Fibroblast of lung (primary cell): ENCODE data around the gene RFNG. TPM values are rescaled to one million over a fixed set of nuclear protein-coding genes. Genes with fewer than 3 reads are reported as not detected.

Experiments used
- DNase-seq, 2 donors: peaks; one replicate each; pipeline versions ENCODE4 v3.0.0 to v3.0.0-alpha.2; 2010; ENCODE audit warnings: low read depth in 2 of 2
- H2AFZ ChIP-seq: 2 replicates; pipeline ENCODE4 v1.5.1; 2012; ENCODE audit warnings: low read length, control low read depth, inconsistent platforms
- H3K27ac ChIP-seq: 2 replicates; pipeline ENCODE4 v1.5.1; 2011; ENCODE audit warnings: low read length, control low read depth; ENCODE audit not compliant: insufficient read depth
- H3K27me3 ChIP-seq: 2 replicates; pipeline ENCODE4 v1.5.1; 2011; ENCODE audit warnings: mild to moderate bottlenecking, low read length; ENCODE audit not compliant: control insufficient read depth, insufficient read depth
- H3K36me3 ChIP-seq: 2 replicates; pipeline ENCODE4 v1.5.1; 2011; ENCODE audit warnings: low read length; ENCODE audit not compliant: control insufficient read depth, insufficient read depth
- H3K4me1 ChIP-seq: 2 replicates; pipeline ENCODE4 v1.5.1; 2011; ENCODE audit warnings: low read length; ENCODE audit not compliant: control insufficient read depth, insufficient read depth; ENCODE audit errors: extremely low read depth
- H3K4me2 ChIP-seq: 2 replicates; pipeline ENCODE4 v1.5.1; 2011; ENCODE audit warnings: low read length, control low read depth; ENCODE audit not compliant: insufficient read depth; ENCODE audit errors: extremely low read depth
- H3K4me3 ChIP-seq, 4 experiments: fragments of 200-600 bp in 1 of 4; sonication (generic) in 1 of 4; replicated peaks in 1 of 4; 2 replicates each; pipeline ENCODE4 v1.5.1; 2011 to 2016; ENCODE audit warnings: low read length in 4 of 4, low read depth in 3 of 4, mild to moderate bottlenecking in 3 of 4, control low read depth in 2 of 4, inconsistent platforms in 1 of 4, mixed read lengths in 1 of 4; ENCODE audit not compliant: insufficient read depth in 1 of 4; ENCODE audit errors: control extremely low read depth in 1 of 4
- H3K79me2 ChIP-seq: 2 replicates; pipeline ENCODE4 v1.5.1; 2012; ENCODE audit warnings: mild to moderate bottlenecking, low read length, inconsistent platforms; ENCODE audit not compliant: control insufficient read depth, insufficient read depth
- H3K9ac ChIP-seq: 2 replicates; pipeline ENCODE4 v1.5.1; 2011; ENCODE audit warnings: mild to moderate bottlenecking, low read length, control low read depth; ENCODE audit not compliant: insufficient read depth
- H3K9me3 ChIP-seq: 2 replicates; pipeline ENCODE4 v1.5.1; 2012; ENCODE audit warnings: low read depth, low read length; ENCODE audit not compliant: control insufficient read depth, insufficient read depth
- H4K20me1 ChIP-seq: 2 replicates; pipeline ENCODE4 v1.5.1; 2011; ENCODE audit warnings: low read length; ENCODE audit not compliant: control insufficient read depth, insufficient read depth; ENCODE audit errors: extremely low read depth
- CTCF ChIP-seq, 2 donors: IDR thresholded peaks in 1 of 2; conservative IDR thresholded peaks in 1 of 2; 1 replicate in 1 of 2; 2 replicates in 1 of 2; pipeline ENCODE4 v1.5.1; 2011 to 2012; ENCODE audit warnings: low read length in 2 of 2, control low read depth in 1 of 2, inconsistent platforms in 1 of 2, low read depth in 1 of 2, mild to moderate bottlenecking in 1 of 2
- EZH2 ChIP-seq: IDR thresholded peaks from 2 replicates; pipeline ENCODE4 v1.5.1; 2012; ENCODE audit warnings: low read length, control low read depth, mild to moderate bottlenecking; ENCODE audit errors: missing control alignments
- polyA plus RNA-seq, 2 donors: library from polyadenylated mRNA; depleted of rRNA in 1 of 2; stranded (reverse) in 1 of 2; unstranded in 1 of 2; fragments of >200 nt; gene quantifications; 2 replicates each; pipeline ENCODE4 v1.2.1, GENCODE V29; 2011 to 2012; ENCODE audit warnings: missing spikeins in 1 of 2
- total RNA-seq: library from RNA; depleted of rRNA; stranded (reverse); fragments of >200 nt; gene quantifications from 2 replicates; pipeline ENCODE4 v1.2.1, GENCODE V29; 2014

RFNG gene
- total and polyA plus RNA-seq, 2 donors (not counting 1 experiment from before 2014, with no cell fraction given), result 14.5 to 48.9 TPM

- H3K36me3 ChIP-seq, result no peaks in the 10 kb centered on the region
- H3K27me3 ChIP-seq, result no peaks in the 10 kb centered on the region
- no peak overlapping the region for H3K4me2 ChIP-seq
- no peak overlapping the region for H3K4me3 ChIP-seq
- H3K9ac ChIP-seq, result no peak overlapping the region
- H3K27ac ChIP-seq, result no peak overlapping the region
- no peak for DNase-seq
- H2AFZ ChIP-seq, result no peak overlapping the region
- no peaks in the 10 kb centered on the region for H4K20me1 ChIP-seq
- H3K4me1 ChIP-seq, result no peaks in the 10 kb centered on the region
- no peaks in the 10 kb centered on the region for H3K79me2 ChIP-seq
- H3K9me3 ChIP-seq, result no peaks in the 10 kb centered on the region
- TF ChIP-seq CTCF (conservative IDR thresholded peaks at IDR 0.05 in 1 of 2, IDR thresholded peaks at IDR 0.05 in 1 of 2; ENCODE audit: low read depth in 1 of 2, low read length in 2 of 2) (no peak), EZH2 (no peak)
These were observed 21.8 kb upstream of the RFNG start for GRCh38 chr17:82073446-82073845.

- Histone ChIP-seq H3K27ac (no peak overlapping the region), H3K9ac (no peak overlapping the region), H2AFZ (no peak overlapping the region), H3K79me2 (no peaks in the 10 kb centered on the region), H3K4me1 (no peaks in the 10 kb centered on the region), H3K9me3 (no peaks in the 10 kb centered on the region), H3K36me3 (no peaks in the 10 kb centered on the region), H3K4me3 (no peak overlapping the region), H4K20me1 (no peaks in the 10 kb centered on the region), H3K4me2 (no peak overlapping the region), H3K27me3 (no peaks in the 10 kb centered on the region)
- TF ChIP-seq CTCF (conservative IDR thresholded peaks at IDR 0.05 in 1 of 2, IDR thresholded peaks at IDR 0.05 in 1 of 2; ENCODE audit: low read depth in 1 of 2, low read length in 2 of 2) (no peak), EZH2 (no peak)
- no peak for DNase-seq
These were observed 21.2 kb upstream of the RFNG start for GRCh38 chr17:82072827-82073226.

GRCh38 chr17:82070611-82071010 is 19.0 kb upstream of the RFNG start:
- TF ChIP-seq CTCF (conservative IDR thresholded peaks at IDR 0.05 in 1 of 2, IDR thresholded peaks at IDR 0.05 in 1 of 2; ENCODE audit: low read depth in 1 of 2, low read length in 2 of 2) (no peak), EZH2 (no peak)
- H3K36me3 ChIP-seq, result no peaks in the 10 kb centered on the region
- H3K27ac ChIP-seq, result no peak overlapping the region
- no peaks in the 10 kb centered on the region for H4K20me1 ChIP-seq
- H3K4me3 ChIP-seq, result no peak overlapping the region
- H3K27me3 ChIP-seq, result no peaks in the 10 kb centered on the region
- DNase-seq, result no peak
- H3K9ac ChIP-seq, result no peak overlapping the region
- no peaks in the 10 kb centered on the region for H3K9me3 ChIP-seq
- H3K79me2 ChIP-seq, result peaks cover 2% of the 10 kb centered on the region
- H3K4me1 ChIP-seq, result no peaks in the 10 kb centered on the region
- no peak overlapping the region for H3K4me2 ChIP-seq
- H2AFZ ChIP-seq, result no peak overlapping the region
